ENCODE results near the gene POLD1.
A peak's percentile ranks its signal among the peaks of the same experiment; 100 is the strongest.
"Not testable (repeated sequence)": the region's sequence is repeated elsewhere in the genome, so short reads cannot be mapped to it uniquely, and the experiment has no call there.

Gene POLD1

GRCh38 chr19:50383852-50384684 is at the start of gene POLD1:
TSS of gene POLD1 (plus strand) at chr19:50384347. CDS start at chr19:50398852, 14,505 bp downstream.
- peak; percentile 98 to 99 (median 98) for DNase-seq (ENCODE audit: low read depth in 3 of 3, low spot score in 1 of 3)

- DNase-seq (ENCODE audit: low read depth in 3 of 3, low spot score in 1 of 3): no peak
Measured at GRCh38 chr19:50334741-50335421, 49.3 kb upstream of the POLD1 start.

- not testable (repeated sequence) for DNase-seq (ENCODE audit: low read depth in 3 of 3, low spot score in 1 of 3)
Measured at GRCh38 chr19:50337031-50337430, 47.1 kb upstream of the POLD1 start.

- DNase-seq (ENCODE audit: low read depth in 3 of 3, low spot score in 1 of 3): no peak
Measured at GRCh38 chr19:50340331-50340730, 43.8 kb upstream of the POLD1 start.

GRCh38 chr19:50341091-50341564 is 43.0 kb upstream of the POLD1 start:
- no peak for DNase-seq (ENCODE audit: low read depth in 3 of 3, low spot score in 1 of 3)

- no peak for DNase-seq (ENCODE audit: low read depth in 3 of 3, low spot score in 1 of 3)
Measured at GRCh38 chr19:50344661-50345318, 39.4 kb upstream of the POLD1 start.

- not testable (repeated sequence) for DNase-seq (ENCODE audit: low read depth in 3 of 3, low spot score in 1 of 3)
Measured at GRCh38 chr19:50347089-50347581, 37.0 kb upstream of the POLD1 start.

GRCh38 chr19:50349277-50350057 is 34.7 kb upstream of the POLD1 start:
- DNase-seq (ENCODE audit: low read depth in 3 of 3, low spot score in 1 of 3): no peak

- DNase-seq (ENCODE audit: low read depth in 3 of 3, low spot score in 1 of 3): no peak
Measured at GRCh38 chr19:50352242-50352641, 31.9 kb upstream of the POLD1 start.

- DNase-seq (ENCODE audit: low read depth in 3 of 3, low spot score in 1 of 3): not testable (repeated sequence)
Measured at GRCh38 chr19:50353487-50353880, 30.7 kb upstream of the POLD1 start.

GRCh38 chr19:50356691-50357177 is 27.4 kb upstream of the POLD1 start:
- DNase-seq (ENCODE audit: low read depth in 3 of 3, low spot score in 1 of 3): no peak

GRCh38 chr19:50357178-50358100 is 26.7 kb upstream of the POLD1 start:
- peak; percentile 51 to 80 (median 67) for DNase-seq (ENCODE audit: low read depth in 3 of 3, low spot score in 1 of 3)

- DNase-seq (ENCODE audit: low read depth in 3 of 3, low spot score in 1 of 3): peak; percentile 43 to 68 (median 64)
Measured at GRCh38 chr19:50358483-50359327, 25.4 kb upstream of the POLD1 start.

- no peak for DNase-seq (ENCODE audit: low read depth in 3 of 3, low spot score in 1 of 3)
Measured at GRCh38 chr19:50359328-50359818, 24.8 kb upstream of the POLD1 start.

- no peak for DNase-seq (ENCODE audit: low read depth in 3 of 3, low spot score in 1 of 3)
Measured at GRCh38 chr19:50361290-50362029, 22.7 kb upstream of the POLD1 start.

GRCh38 chr19:50362030-50362412 is 22.1 kb upstream of the POLD1 start:
- DNase-seq (ENCODE audit: low read depth in 3 of 3, low spot score in 1 of 3): no peak

GRCh38 chr19:50362656-50363424 is 21.3 kb upstream of the POLD1 start:
- DNase-seq (ENCODE audit: low read depth in 3 of 3, low spot score in 1 of 3): no peak
